HG03196 (cell line): ENCODE data around the gene CPA4.

Source experiments
- ATAC-seq: cut with Tn5 transposase; IDR thresholded peaks from one replicate; pipeline ENCODE4 v1.9.1; 2021; ENCODE audit not compliant: unreplicated experiment

CPA4 gene

GRCh38 chr7:130363026-130363847 lies 70.3 kb downstream of the CPA4 start:
- ATAC-seq, result no peak

GRCh38 chr7:130364451-130364850 lies 71.5 kb downstream of the CPA4 start:
- no peak for ATAC-seq

DNA sequence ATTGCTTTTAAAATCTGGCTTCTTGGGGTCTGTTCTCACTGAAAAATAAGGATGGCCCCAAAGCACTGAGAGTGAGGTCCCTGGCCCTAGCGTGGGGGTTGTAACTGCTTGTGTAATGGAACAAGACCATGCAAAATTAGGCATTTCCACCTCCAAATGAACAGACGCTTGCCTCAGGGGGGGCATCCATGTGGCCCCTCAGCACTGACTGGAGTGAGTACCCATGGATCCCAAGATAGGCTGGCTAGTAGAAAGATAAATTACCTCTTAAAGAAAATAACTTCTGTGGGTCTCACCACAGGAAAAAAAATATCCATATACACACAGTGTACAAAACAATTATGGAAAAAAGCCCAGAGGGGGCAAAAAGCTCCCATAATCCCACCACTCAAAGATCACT lies 72.1 kb downstream of the CPA4 start:
- ATAC-seq, result no peak

GRCh38 chr7:130365511-130366441 lies 72.8 kb downstream of the CPA4 start:
- no peak for ATAC-seq

DNA sequence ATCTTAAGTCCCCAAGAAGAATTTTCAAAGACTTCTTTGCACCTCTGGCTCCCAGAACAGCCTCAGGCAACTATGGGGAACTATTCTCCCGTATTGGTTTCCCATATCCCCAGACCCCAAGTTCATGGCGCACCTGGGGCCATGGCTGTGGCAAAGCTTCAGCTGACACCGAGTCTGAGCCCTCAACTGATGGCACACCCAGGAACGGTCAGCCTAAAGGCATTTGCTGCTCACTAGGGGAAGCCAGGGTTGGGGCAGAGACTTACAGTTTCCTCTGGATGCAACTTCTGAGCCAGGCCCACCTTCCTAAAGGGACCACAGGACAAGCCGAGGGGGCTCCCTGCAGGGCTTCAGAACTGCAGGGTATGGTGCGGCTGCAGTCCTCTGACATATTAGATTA lies 73.6 kb downstream of the CPA4 start:
- ATAC-seq, result no peak

DNA sequence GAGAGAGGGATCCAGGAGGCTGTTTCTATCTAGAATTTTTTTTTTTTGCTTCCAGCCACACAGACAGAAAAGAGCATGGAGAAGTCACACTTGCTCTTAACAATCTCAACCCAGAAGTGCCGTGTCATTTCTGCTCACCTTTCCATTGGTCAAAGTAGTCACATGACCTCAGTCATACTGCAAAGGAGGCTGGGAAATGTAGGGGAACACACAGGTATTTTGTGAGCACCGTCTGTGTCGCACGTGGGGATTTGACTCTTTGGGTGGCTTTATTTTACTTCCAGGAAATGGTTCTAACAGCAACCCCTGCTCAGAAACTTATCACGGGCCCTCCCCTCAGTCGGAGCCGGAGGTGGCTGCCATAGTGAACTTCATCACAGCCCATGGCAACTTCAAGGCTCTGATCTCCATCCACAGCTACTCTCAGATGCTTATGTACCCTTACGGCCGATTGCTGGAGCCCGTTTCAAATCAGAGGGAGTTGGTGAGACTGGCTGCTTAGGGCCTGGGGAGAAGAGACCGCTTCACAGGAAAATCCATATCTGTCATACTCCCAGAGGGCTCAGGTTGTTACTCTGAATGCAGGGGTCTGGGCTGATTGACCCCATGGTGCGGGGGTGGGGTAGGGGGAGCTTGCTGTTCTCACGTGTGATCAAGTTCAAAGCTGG lies 74.3 kb downstream of the CPA4 start:
- no peak for ATAC-seq

GRCh38 chr7:130367836-130368746 lies 75.1 kb downstream of the CPA4 start:
- ATAC-seq, result no peak

DNA sequence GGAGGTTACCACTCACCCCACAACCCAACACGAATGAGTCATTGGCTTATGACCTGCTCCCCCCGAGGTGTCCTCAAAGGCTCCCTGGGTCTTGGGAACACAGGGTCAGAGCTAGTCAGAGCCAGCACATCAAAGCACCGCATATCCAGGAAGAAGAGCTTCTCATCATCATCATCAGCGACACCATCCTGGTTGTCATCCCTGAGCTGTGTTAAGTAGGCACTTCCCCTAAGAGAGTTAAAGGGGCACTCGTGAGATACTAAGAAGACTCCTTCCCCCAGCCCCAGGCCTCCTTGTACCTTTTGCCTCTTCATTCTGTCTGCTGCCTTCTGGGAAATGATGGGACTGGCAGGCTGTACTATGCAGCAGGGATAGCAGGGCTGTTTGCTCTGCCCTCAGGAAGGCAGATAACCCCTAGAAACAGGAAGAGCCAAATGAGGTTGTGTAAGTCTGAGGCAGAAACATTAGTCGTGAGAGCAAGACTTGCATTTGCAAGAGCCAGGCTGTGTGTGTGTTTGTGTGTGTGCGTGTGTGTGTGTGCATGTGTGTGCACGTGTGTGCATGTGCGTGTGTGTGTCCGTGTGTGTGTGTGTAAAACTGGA lies 76.2 kb downstream of the CPA4 start:
- no peak for ATAC-seq

- no peak for ATAC-seq
Measured at GRCh38 chr7:130369831-130370550, 77.0 kb downstream of the CPA4 start.

DNA sequence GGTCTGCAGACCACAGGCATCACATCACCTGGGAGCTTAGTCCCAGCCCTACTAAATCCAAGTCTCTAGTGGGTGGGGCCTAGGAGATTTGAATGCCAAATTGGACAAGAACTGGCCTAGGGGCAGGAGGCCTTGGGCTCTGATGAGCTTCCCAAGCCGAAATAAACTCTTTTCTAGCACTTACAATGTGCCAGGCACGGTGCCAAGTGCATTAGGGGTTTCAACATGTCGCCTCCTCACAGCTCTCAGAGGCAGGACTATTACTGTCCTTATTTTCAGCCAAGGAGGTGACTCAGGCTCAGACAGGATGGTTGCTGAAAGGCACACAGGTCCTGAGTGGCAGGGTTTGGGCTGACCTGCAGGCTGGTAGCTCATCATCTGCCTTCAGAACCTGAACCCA lies 78.1 kb downstream of the CPA4 start:
- ATAC-seq, result no peak

DNA sequence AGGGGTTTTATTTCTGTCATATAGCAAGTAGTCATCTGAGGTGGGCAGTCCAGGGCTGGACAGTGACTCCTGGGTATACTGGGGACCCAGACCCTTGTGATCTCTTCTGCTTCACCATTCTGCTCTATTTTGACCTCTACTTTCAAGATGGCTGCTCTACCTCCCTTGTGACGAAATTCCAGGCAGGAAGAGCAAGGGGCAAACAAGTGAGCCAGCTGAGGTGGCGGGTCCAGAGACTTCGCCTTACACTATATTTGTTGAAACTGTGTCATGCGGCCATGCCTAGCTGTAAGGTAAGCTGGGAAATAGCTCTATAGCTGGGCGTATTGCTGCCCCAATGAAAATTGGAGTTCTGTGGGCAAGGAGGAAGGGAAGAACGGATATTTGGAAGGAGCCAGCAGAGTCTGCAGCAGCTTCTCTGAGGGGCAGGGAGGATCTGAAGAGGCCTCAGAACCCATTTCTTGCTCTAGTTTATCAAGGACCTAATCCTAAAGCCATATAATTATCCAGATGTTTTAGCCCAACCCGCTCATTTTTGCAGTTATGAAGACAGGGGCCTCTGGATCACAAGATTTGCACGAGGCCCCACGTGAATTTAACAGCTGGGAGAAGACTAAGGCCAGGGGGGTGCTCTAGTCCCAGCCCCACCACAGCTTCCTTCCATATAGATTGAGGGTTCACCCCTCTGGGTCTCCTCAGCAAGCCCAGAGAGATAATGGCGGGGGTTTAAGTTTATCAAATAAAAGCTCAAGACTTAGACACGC lies 79.6 kb downstream of the CPA4 start:
- no peak for ATAC-seq
